IgD-negative memory B cell (primary cell): Measurements from ENCODE around the gene SGMS1. TPM values are rescaled to one million over a fixed set of nuclear protein-coding genes. Genes with fewer than 3 reads are reported as not detected.

Experiments used
- H3K27ac Mint-ChIP-seq, 3 donors: one replicate each; pipeline ENCODE4 v1.8.0; 2020 to 2022; ENCODE audit warnings: mild to moderate bottlenecking in 3 of 3, mixed read lengths in 3 of 3, moderate library complexity in 1 of 3
- H3K27me3 Mint-ChIP-seq: one replicate; pipeline ENCODE4 v1.8.0; 2021; ENCODE audit warnings: mixed read lengths
- H3K36me3 Mint-ChIP-seq: one replicate; pipeline ENCODE4 v1.8.0; 2020; ENCODE audit warnings: mild to moderate bottlenecking, mixed read lengths
- H3K4me1 Mint-ChIP-seq, 3 donors: one replicate each; pipeline ENCODE4 v1.8.0; 2020 to 2022; ENCODE audit warnings: mixed read lengths in 3 of 3, mild to moderate bottlenecking in 1 of 3
- H3K4me3 Mint-ChIP-seq, 4 donors: one replicate each; pipeline ENCODE4 v1.8.0; 2020 to 2022; ENCODE audit warnings: mild to moderate bottlenecking in 4 of 4, mixed read lengths in 4 of 4, moderate library complexity in 3 of 4
- H3K9me3 Mint-ChIP-seq, 3 donors: one replicate each; pipeline ENCODE4 v1.8.0; 2020 to 2021; ENCODE audit warnings: mixed read lengths in 3 of 3, mild to moderate bottlenecking in 1 of 3
- polyA plus RNA-seq: library from polyadenylated mRNA; unstranded; fragments of 300-500 nt; fragmentation: Illumina TruSeq; gene quantifications from one replicate; pipeline ENCODE4 v1.2.3, GENCODE V29; 2021

SGMS1 gene
- polyA plus RNA-seq, 1 donor from 2014 or later, result 12.4 TPM

DNA sequence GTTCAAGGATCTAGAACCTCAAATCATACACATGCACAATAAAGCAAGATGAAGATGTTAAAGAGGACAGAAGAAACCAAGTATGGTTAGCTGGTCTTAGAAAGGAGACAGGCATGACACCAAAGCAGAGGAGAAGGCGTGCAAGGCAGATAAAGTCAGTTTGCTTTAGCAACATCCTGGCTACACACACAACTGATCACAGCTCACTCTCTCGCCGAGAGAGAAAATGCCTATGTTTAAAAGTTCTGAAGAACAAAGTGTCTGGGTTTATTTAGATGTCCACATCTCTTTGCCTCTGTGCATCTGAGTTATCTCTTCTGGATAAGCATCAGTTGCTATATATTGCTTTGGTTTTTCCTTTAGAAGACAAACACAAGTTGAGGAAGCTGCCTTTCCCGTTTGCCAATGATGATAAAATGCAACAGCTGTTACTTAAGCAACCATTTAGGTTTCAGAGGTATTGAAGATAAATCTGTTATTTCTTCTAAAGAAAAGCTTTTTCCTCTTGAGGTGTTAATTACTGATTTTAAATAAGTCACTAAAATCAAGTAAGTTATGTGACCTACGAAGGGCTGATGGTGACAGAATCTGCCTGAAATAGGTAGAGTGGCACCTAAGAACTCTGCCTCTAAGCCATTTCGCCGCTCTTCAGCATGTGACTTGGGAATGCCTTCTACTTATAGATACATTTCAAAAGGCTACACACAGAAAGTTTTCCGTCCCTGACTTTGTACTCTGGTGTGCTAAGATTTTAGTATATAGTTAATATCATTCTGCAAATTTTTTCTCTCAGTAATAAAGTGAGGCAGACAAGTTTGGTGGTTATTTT lies 226.2 kb downstream of the SGMS1 start:
- Mint-ChIP-seq H3K27ac (no peak overlapping the region), H3K4me3 (peak overlapping the region in 3 of 4 donors; percentile 38 to 88 (median 63)), H3K9me3 (no peaks in the 10 kb centered on the region), H3K36me3 (peaks cover 2% of the 10 kb centered on the region), H3K4me1 (peaks cover 17 to 28% (median 27%) of the 10 kb centered on the region in 3 donors), H3K27me3 (no peaks in the 10 kb centered on the region)

GRCh38 chr10:50396491-50397311 lies 227.1 kb downstream of the SGMS1 start:
- H3K4me3 Mint-ChIP-seq, result peak overlapping the region; percentile 27 to 88 (median 50)
- peaks cover 17 to 28% (median 21%) of the 10 kb centered on the region in 3 donors for H3K4me1 Mint-ChIP-seq
- peaks cover 4% of the 10 kb centered on the region for H3K36me3 Mint-ChIP-seq
- H3K27ac Mint-ChIP-seq, result peak overlapping the region in 1 of 3 donors; percentile 3
- H3K27me3 Mint-ChIP-seq, result no peaks in the 10 kb centered on the region
- H3K9me3 Mint-ChIP-seq, result no peaks in the 10 kb centered on the region

- no peaks in the 10 kb centered on the region for H3K9me3 Mint-ChIP-seq
- no peaks in the 10 kb centered on the region for H3K27me3 Mint-ChIP-seq
- peak overlapping the region in 1 of 4 donors; percentile 33 for H3K4me3 Mint-ChIP-seq
- H3K4me1 Mint-ChIP-seq, result peaks cover 21 to 30% (median 25%) of the 10 kb centered on the region in 3 donors
- H3K27ac Mint-ChIP-seq, result no peak overlapping the region
- H3K36me3 Mint-ChIP-seq, result peaks cover 5% of the 10 kb centered on the region
These were observed 227.9 kb downstream of the SGMS1 start for GRCh38 chr10:50395851-50396250.

- Mint-ChIP-seq H3K4me1 (peaks cover 22 to 32% (median 25%) of the 10 kb centered on the region in 3 donors), H3K36me3 (peaks cover 5% of the 10 kb centered on the region), H3K27ac (no peak overlapping the region), H3K27me3 (no peaks in the 10 kb centered on the region), H3K4me3 (no peak overlapping the region), H3K9me3 (no peaks in the 10 kb centered on the region)
These were observed 228.5 kb downstream of the SGMS1 start for GRCh38 chr10:50395271-50395670.

DNA sequence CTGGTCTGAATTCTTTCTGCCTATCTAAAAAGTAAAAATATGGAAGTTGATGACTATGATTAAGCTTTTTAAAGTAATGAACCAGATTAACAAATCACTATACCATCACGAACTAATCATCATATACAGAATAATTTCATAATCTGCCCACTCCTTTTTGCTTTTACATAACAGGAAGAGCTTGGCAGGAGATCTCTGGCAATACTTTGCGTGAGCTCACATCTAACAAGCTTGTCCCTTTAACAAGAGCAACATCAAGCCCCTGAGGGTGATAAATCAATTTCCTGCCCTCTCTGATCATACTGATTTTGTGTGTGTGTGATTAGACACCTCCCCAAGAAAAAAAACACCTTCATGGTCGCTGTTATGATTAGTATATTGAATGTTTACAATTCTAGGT lies 228.9 kb downstream of the SGMS1 start:
- Mint-ChIP-seq H3K27ac (no peak overlapping the region), H3K4me1 (peaks cover 22 to 32% (median 25%) of the 10 kb centered on the region in 3 donors), H3K4me3 (no peak overlapping the region), H3K9me3 (no peaks in the 10 kb centered on the region), H3K36me3 (peaks cover 5% of the 10 kb centered on the region), H3K27me3 (no peaks in the 10 kb centered on the region)

GRCh38 chr10:50393784-50394467 lies 229.8 kb downstream of the SGMS1 start:
- Mint-ChIP-seq H3K4me1 (peaks cover 25 to 32% (median 31%) of the 10 kb centered on the region in 3 donors), H3K4me3 (no peak overlapping the region), H3K27ac (no peak overlapping the region), H3K27me3 (no peaks in the 10 kb centered on the region), H3K36me3 (peaks cover 5% of the 10 kb centered on the region), H3K9me3 (no peaks in the 10 kb centered on the region)

DNA sequence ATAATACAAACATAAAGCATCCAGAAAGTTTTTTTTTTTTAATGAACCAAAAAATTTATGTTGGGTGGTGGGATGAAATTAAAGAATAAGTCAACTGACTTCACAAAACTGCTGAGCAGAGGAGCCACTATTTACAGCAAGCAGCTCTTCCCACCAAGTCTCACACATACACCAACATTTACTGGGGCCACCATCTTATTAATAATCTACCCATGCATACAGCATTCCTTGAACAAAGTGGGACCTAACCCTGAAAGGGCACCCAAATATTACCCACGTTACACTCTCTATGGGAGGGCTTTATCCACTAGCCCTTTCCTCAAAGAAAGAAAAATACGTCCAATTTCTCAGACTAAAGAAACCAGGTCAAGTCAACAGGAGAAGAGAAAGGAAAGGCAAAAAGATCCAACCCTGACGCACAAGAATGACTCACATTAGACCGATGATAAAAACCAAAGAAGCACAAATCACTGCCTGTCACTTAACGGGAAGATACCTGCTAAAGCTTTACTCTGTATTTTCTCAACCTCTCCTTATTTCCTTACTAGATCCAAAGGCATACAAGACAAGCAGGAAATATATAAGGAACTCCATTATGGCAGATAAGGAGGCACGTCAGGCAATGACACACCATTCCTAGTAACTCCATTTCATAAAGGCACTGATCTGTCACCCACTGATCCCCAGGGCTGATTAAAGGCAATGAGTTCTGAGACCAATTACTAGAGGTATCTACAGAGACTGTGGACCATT lies 230.6 kb downstream of the SGMS1 start:
- no peak overlapping the region for H3K4me3 Mint-ChIP-seq
- H3K36me3 Mint-ChIP-seq, result peaks cover 5% of the 10 kb centered on the region
- no peaks in the 10 kb centered on the region for H3K27me3 Mint-ChIP-seq
- no peaks in the 10 kb centered on the region for H3K9me3 Mint-ChIP-seq
- peak overlapping the region in 1 of 3 donors; percentile 28 for H3K27ac Mint-ChIP-seq
- H3K4me1 Mint-ChIP-seq, result peaks cover 29 to 37% (median 34%) of the 10 kb centered on the region in 3 donors

DNA sequence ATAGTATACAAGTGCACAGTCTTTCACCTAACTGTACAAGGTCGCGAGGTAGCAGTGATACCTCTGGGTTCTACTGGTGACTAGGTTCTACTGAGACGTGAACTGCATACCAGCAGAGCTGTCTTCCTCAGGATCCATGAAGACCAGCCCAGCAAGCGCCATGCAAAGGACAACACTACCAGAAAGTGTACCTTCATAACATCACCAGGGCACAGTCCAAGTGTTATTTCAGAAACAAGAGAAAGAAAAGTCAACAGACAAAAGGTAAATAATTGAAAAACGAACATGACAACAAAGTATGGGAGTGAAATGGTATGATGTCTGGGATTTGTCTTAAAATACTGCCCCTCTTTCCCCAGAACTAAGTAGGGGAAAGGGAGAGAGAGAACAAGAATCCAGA lies 231.3 kb downstream of the SGMS1 start:
- H3K4me3 Mint-ChIP-seq, result no peak overlapping the region
- H3K9me3 Mint-ChIP-seq, result no peaks in the 10 kb centered on the region
- no peak overlapping the region for H3K27ac Mint-ChIP-seq
- H3K4me1 Mint-ChIP-seq, result peaks cover 33 to 37% (median 34%) of the 10 kb centered on the region in 3 donors
- H3K27me3 Mint-ChIP-seq, result no peaks in the 10 kb centered on the region
- H3K36me3 Mint-ChIP-seq, result peaks cover 5% of the 10 kb centered on the region

GRCh38 chr10:50390302-50390701 lies 233.5 kb downstream of the SGMS1 start:
- H3K4me1 Mint-ChIP-seq, result peaks cover 29 to 33% (median 30%) of the 10 kb centered on the region in 3 donors
- peaks cover 3% of the 10 kb centered on the region for H3K36me3 Mint-ChIP-seq
- no peak overlapping the region for H3K4me3 Mint-ChIP-seq
- no peaks in the 10 kb centered on the region for H3K9me3 Mint-ChIP-seq
- no peak overlapping the region for H3K27ac Mint-ChIP-seq
- H3K27me3 Mint-ChIP-seq, result no peaks in the 10 kb centered on the region

GRCh38 chr10:50388181-50388580 lies 235.6 kb downstream of the SGMS1 start:
- H3K9me3 Mint-ChIP-seq, result no peaks in the 10 kb centered on the region
- H3K27ac Mint-ChIP-seq, result peak overlapping the region in 2 of 3 donors; percentile 49 to 83
- H3K4me3 Mint-ChIP-seq, result peak overlapping the region in 2 of 4 donors; percentile 65 to 80
- no peaks in the 10 kb centered on the region for H3K27me3 Mint-ChIP-seq
- H3K36me3 Mint-ChIP-seq, result peaks cover 3% of the 10 kb centered on the region
- peaks cover 35 to 40% (median 37%) of the 10 kb centered on the region in 3 donors for H3K4me1 Mint-ChIP-seq

- peak overlapping the region in 3 of 4 donors; percentile 19 to 84 (median 72) for H3K4me3 Mint-ChIP-seq
- H3K36me3 Mint-ChIP-seq, result peaks cover 3% of the 10 kb centered on the region
- peaks cover 33 to 42% (median 37%) of the 10 kb centered on the region in 3 donors for H3K4me1 Mint-ChIP-seq
- no peaks in the 10 kb centered on the region for H3K9me3 Mint-ChIP-seq
- no peaks in the 10 kb centered on the region for H3K27me3 Mint-ChIP-seq
- peak overlapping the region in 2 of 3 donors; percentile 10 to 49 for H3K27ac Mint-ChIP-seq
These were observed 236.1 kb downstream of the SGMS1 start for GRCh38 chr10:50387732-50388073.

GRCh38 chr10:50387007-50387731 lies 236.6 kb downstream of the SGMS1 start:
- Mint-ChIP-seq H3K27me3 (no peaks in the 10 kb centered on the region), H3K36me3 (peaks cover 3% of the 10 kb centered on the region), H3K4me3 (peak overlapping the region in 3 of 4 donors; percentile 19 to 84 (median 72)), H3K4me1 (peaks cover 32 to 46% (median 35%) of the 10 kb centered on the region in 3 donors), H3K27ac (peak overlapping the region in 2 of 3 donors; percentile 10 to 49), H3K9me3 (no peaks in the 10 kb centered on the region)

DNA sequence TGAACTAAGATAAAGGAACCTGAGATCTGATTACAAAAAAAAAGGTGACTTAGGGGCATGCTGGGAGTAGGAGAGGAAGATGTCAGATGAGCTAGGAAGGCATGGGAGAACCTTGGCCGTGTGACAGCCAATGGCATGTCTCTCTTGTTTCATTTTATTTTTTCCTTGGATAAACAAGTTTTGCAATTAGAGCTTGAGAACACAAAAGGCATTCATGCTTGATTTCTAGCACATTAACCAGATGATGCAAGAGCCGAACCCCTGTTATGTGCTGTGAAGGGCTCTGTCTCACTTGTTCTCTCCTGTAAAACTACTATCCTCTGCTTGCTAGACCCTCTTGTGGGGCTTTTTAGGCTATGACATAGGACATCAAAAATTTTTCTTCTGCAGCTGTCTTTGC lies 238.1 kb downstream of the SGMS1 start:
- H3K4me3 Mint-ChIP-seq, result no peak overlapping the region
- peak overlapping the region in 1 of 3 donors; percentile 37 for H3K27ac Mint-ChIP-seq
- no peaks in the 10 kb centered on the region for H3K27me3 Mint-ChIP-seq
- peaks cover 28 to 44% (median 31%) of the 10 kb centered on the region in 3 donors for H3K4me1 Mint-ChIP-seq
- H3K36me3 Mint-ChIP-seq, result no peaks in the 10 kb centered on the region
- no peaks in the 10 kb centered on the region for H3K9me3 Mint-ChIP-seq
